Tibial artery (tissue), 4 donors: ENCODE data around the gene CERS6.

Experiments used
- DNase-seq, 2 donors: peaks; one replicate each; pipeline ENCODE4 v3.0.0-alpha.2; 2019
- H3K27ac ChIP-seq, 2 donors: fragments of 200-600 bp; sonication (generic) in 1 of 2; 1 replicate in 1 of 2; 2 replicates in 1 of 2; pipeline ENCODE4 v1.5.1; 2018 to 2019; ENCODE audit warnings: mild to moderate bottlenecking in 1 of 2
- H3K27me3 ChIP-seq, 2 donors: fragments of 200-600 bp; sonication (generic) in 1 of 2; one replicate each; pipeline versions ENCODE4 v1.5.1 to v1.6.0; 2016 to 2019
- H3K36me3 ChIP-seq, 3 donors: fragments of 200-600 bp; sonication (generic) in 2 of 3; one replicate each; pipeline ENCODE4 v1.5.1; 2016 to 2019; ENCODE audit warnings: mild to moderate bottlenecking in 2 of 3
- H3K4me1 ChIP-seq, 4 donors: fragments of 200-600 bp; sonication (generic) in 2 of 4; 1 replicate in 3 of 4; 2 replicates in 1 of 4; pipeline ENCODE4 v1.5.1; 2016 to 2019
- H3K4me3 ChIP-seq, 2 donors: fragments of 200-600 bp; sonication (generic) in 1 of 2; 1 replicate in 1 of 2; 2 replicates in 1 of 2; pipeline ENCODE4 v1.5.1; 2018 to 2019; ENCODE audit warnings: mild to moderate bottlenecking in 2 of 2
- H3K9me3 ChIP-seq, 3 donors: fragments of 200-600 bp; sonication (generic) in 1 of 3; one replicate each; pipeline ENCODE4 v1.5.1; 2016 to 2019
- intact Hi-C: fragments of 100-400 bp; cut with DNase I; formaldehyde crosslinking; loops from one replicate; pipeline ENCODE4 v1.15.0; 2023; ENCODE audit warnings: low total_unique reads
- TF ChIP-seq, protein P1 (sequence below), 2 experiments: fragments of 200-600 bp in 1 of 2; fragments of 450-650 bp in 1 of 2; IDR thresholded peaks; one replicate each; pipeline ENCODE4 v1.5.1; 2017 to 2019; ENCODE audit warnings: antibody characterized with exemption in 2 of 2, mild to moderate bottlenecking in 1 of 2, moderate library complexity in 1 of 2

CERS6 gene

GRCh38 chr2:168565512-168565911, 109.4 kb downstream of the CERS6 start:
- TF ChIP-seq, protein P1, sequence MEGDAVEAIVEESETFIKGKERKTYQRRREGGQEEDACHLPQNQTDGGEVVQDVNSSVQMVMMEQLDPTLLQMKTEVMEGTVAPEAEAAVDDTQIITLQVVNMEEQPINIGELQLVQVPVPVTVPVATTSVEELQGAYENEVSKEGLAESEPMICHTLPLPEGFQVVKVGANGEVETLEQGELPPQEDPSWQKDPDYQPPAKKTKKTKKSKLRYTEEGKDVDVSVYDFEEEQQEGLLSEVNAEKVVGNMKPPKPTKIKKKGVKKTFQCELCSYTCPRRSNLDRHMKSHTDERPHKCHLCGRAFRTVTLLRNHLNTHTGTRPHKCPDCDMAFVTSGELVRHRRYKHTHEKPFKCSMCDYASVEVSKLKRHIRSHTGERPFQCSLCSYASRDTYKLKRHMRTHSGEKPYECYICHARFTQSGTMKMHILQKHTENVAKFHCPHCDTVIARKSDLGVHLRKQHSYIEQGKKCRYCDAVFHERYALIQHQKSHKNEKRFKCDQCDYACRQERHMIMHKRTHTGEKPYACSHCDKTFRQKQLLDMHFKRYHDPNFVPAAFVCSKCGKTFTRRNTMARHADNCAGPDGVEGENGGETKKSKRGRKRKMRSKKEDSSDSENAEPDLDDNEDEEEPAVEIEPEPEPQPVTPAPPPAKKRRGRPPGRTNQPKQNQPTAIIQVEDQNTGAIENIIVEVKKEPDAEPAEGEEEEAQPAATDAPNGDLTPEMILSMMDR (IDR thresholded peaks at IDR 0.05), result no peak
- intact Hi-C loops, result no loop called here
- H3K4me1 ChIP-seq, result peaks cover 0 to 11% (median 8%) of the 10 kb centered on the region in 4 donors
- H3K27ac ChIP-seq, result no peak overlapping the region
- peaks cover 0 to 7% (median 0%) of the 10 kb centered on the region in 3 donors for H3K36me3 ChIP-seq
- no peak overlapping the region for H3K4me3 ChIP-seq
- no peaks in the 10 kb centered on the region for H3K27me3 ChIP-seq
- no peak for DNase-seq
- H3K9me3 ChIP-seq, result no peaks in the 10 kb centered on the region

DNA sequence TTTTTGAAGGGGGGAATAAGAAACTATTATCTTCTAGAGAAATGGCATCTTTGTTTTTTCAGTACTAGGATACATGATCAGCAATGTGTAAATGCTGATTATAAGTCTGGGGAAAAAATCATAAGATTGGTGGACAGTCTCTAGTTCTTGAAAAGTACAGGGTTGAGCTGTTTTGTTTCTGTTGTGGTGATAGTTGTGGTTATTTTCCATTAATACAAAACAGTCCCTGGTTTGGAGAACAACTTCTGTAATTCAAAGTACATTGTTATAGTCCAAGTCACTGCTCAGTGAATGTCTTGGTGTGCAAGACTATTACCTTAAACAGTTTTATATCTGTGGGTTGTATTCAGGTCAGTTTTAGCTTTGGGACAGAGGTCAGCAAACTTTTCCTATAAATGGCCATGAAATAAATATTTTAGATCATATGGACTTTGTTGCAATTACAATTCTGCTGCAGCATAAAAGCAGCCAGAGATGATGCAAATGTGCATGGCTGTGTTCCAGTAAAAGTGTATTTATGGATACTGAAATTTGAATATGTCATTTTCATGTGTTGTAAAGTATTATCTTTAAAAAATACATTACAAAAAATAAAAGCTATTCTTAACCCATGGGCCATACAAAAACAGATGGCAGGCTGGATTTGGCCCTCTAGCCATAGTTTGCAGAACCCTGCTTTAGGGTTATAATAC, 111.0 kb downstream of the CERS6 start:
- Histone ChIP-seq H3K27ac (no peak overlapping the region), H3K36me3 (no peaks in the 10 kb centered on the region), H3K4me1 (peaks cover 0 to 11% (median 8%) of the 10 kb centered on the region in 4 donors), H3K27me3 (no peaks in the 10 kb centered on the region), H3K4me3 (no peak overlapping the region), H3K9me3 (no peaks in the 10 kb centered on the region)
- DNase-seq, result no peak
- intact Hi-C loops, result no loop called here
- TF ChIP-seq, protein P1 (IDR thresholded peaks at IDR 0.05), result no peak

- Histone ChIP-seq H3K36me3 (no peaks in the 10 kb centered on the region), H3K27me3 (no peaks in the 10 kb centered on the region), H3K9me3 (no peaks in the 10 kb centered on the region), H3K4me1 (peaks cover 0 to 12% (median 9%) of the 10 kb centered on the region in 4 donors), H3K27ac (no peak overlapping the region), H3K4me3 (no peak overlapping the region)
- intact Hi-C loops, result no loop called here
- TF ChIP-seq, protein P1 (IDR thresholded peaks at IDR 0.05), result no peak
- no peak for DNase-seq
These were observed 111.8 kb downstream of the CERS6 start for GRCh38 chr2:168567836-168568235.

DNA sequence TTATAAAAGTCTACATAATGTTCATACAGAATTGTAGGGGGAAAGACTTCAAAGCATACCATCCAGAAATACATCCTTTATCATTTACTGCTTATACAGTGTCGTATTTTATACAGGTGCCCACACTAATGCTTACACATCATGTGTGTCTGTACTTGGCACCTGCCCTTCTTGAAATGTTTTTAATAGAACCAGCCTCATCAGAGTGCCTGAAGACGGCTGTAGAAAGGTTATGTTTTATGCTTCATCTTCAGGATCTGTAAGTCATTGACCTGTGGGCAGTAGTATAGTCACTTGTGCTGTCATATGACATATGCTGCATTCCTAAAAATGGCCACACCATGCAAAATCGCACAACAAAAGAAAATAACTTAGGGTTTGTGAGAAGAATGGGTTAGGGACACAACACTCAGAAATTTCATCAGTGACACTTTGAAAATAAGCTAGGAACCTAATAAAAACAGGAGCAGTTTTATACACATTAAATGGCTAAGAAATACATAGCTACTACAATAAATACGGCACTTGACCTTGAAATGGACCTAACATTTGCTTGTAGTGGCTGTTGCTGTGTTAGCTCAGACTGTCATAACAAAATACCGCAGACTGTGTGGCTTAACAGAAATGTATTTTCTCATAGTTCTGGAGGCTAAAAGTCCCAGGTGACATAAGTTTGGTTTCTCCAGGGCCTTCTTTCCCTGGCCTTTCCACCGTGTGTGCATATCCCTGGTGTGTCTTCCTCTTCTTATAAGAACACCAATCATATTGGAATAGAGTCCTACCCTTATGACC, 112.6 kb downstream of the CERS6 start:
- TF ChIP-seq, protein P1 (IDR thresholded peaks at IDR 0.05), result no peak
- peaks cover 0 to 20% (median 9%) of the 10 kb centered on the region in 4 donors for H3K4me1 ChIP-seq
- no peak overlapping the region for H3K27ac ChIP-seq
- no peaks in the 10 kb centered on the region for H3K9me3 ChIP-seq
- DNase-seq, result no peak
- no peak overlapping the region for H3K4me3 ChIP-seq
- H3K27me3 ChIP-seq, result no peaks in the 10 kb centered on the region
- intact Hi-C loops, result no loop called here
- no peaks in the 10 kb centered on the region for H3K36me3 ChIP-seq

- no peak overlapping the region for H3K27ac ChIP-seq
- intact Hi-C loops, result no loop called here
- peaks cover 0 to 21% (median 9%) of the 10 kb centered on the region in 4 donors for H3K4me1 ChIP-seq
- no peaks in the 10 kb centered on the region for H3K27me3 ChIP-seq
- no peak overlapping the region for H3K4me3 ChIP-seq
- no peak for DNase-seq
- TF ChIP-seq, protein P1 (IDR thresholded peaks at IDR 0.05), result no peak
- H3K9me3 ChIP-seq, result no peaks in the 10 kb centered on the region
- no peaks in the 10 kb centered on the region for H3K36me3 ChIP-seq
These were observed 115.0 kb downstream of the CERS6 start for GRCh38 chr2:168571061-168571460.
